Pancreas (tissue), 10 donors: ENCODE results near the gene WNT11. TPM values are rescaled to one million over a fixed set of nuclear protein-coding genes. Genes with fewer than 3 reads are reported as not detected.

Experiments
- ATAC-seq, 4 donors: fragments of 200-7000 bp; cut with Tn5 transposase; one replicate each; pipeline versions ENCODE4 v1.8.0 to v1.9.1; 2020; ENCODE audit warnings: mild to moderate bottlenecking in 4 of 4, moderate library complexity in 4 of 4
- DNase-seq, 6 donors: peaks; one replicate each; pipeline ENCODE4 v3.0.0-alpha.2; 2020
- FAIRE-seq: peaks from 2 replicates; lab custom pipeline; 2012; peaks lifted over from hg19 to GRCh38; lab: Jason Lieb, UNC
- H3K27ac ChIP-seq, 4 donors: fragments of 200-600 bp; sonication (generic); 1 replicate in 3 of 4; 2 replicates in 1 of 4; pipeline versions ENCODE4 v1.5.0 to v1.8.0; 2020
- H3K27me3 ChIP-seq, 4 donors: fragments of 200-600 bp; one replicate each; pipeline ENCODE4 v1.8.0; 2021
- H3K36me3 ChIP-seq, 3 donors: fragments of 200-600 bp; sonication (generic) in 1 of 3; one replicate each; pipeline versions ENCODE4 v1.5.0 to v1.8.0; 2020 to 2021
- H3K4me1 ChIP-seq, 3 donors: fragments of 200-600 bp; one replicate each; pipeline ENCODE4 v1.8.0; 2021
- H3K4me3 ChIP-seq, 4 donors: fragments of 200-600 bp; sonication (generic) in 2 of 4; one replicate each; pipeline versions ENCODE4 v1.5.0 to v1.8.0; 2020 to 2021
- H3K9me3 ChIP-seq, 4 donors: fragments of 200-600 bp; one replicate each; pipeline ENCODE4 v1.8.0; 2021
- CTCF ChIP-seq, 4 donors: fragments of 200-600 bp; sonication (generic) in 3 of 4; IDR thresholded peaks; one replicate each; pipeline versions ENCODE4 v1.5.0 to v1.8.0; 2021; ENCODE audit warnings: antibody characterized with exemption in 4 of 4
- WGBS, 2 donors: extraction: QIAGEN DNeasy Blood & Tissue Kit; methylation state at CpG; one replicate each; pipeline ENCODE4 v1.1.7; 2013; 5-methylcytosine and 5-hydroxymethylcytosine counted together
- intact Hi-C, 3 donors: fragments of 100-400 bp; cut with DNase I; formaldehyde crosslinking; loops; one replicate each; pipeline versions ENCODE4 v1.11.1 to v1.14.2; 2022
- polyA plus RNA-seq, 2 donors: library from polyadenylated mRNA; stranded (reverse); fragments of 200-250 nt; gene quantifications; one replicate each; pipeline ENCODE4 v1.2.3, GENCODE V29; 2013
- total RNA-seq, 6 donors: library from RNA; stranded (reverse); fragmentation: NEBNext Ultra II Directional in 4 of 6; extraction: Animal tissue kit (Norgen Biotek cat#: 25700) in 4 of 6; gene quantifications; one replicate each; pipeline versions ENCODE4 v1.2.1 to v1.2.4, GENCODE V29; 2021 to 2023
- donor health status: healthy with polysubstance abuse.
- donor health status: DM: no; HTN: no; CAD: no; lungs with moderate emphysema.
- donor health status: DM: no; HTN: no; CAD: no.
- donor health status: control.
- donor health status: control.
- donor health status: Bipolar disorder and iron deficiency.
- donor health status: DM: yes; HTN: yes; CAD: no.
- donor health status: DM: no; HTN: no; CAD: no.
- donor health status: DM: no; HTN: no; CAD: no.
- donor health status: DM: yes; HTN: yes; CAD: no.

WNT11 gene
- total and polyA plus RNA-seq, 8 donors = 2.6 to 30.5 (median 6.2) TPM

GRCh38 chr11:76233196-76233921, 27.1 kb upstream of the WNT11 start:
- Histone ChIP-seq H3K9me3 (no peaks in the 10 kb centered on the region), H3K27ac (no peak overlapping the region), H3K36me3 (no peaks in the 10 kb centered on the region), H3K27me3 (no peaks in the 10 kb centered on the region), H3K4me1 (no peaks in the 10 kb centered on the region), H3K4me3 (no peak overlapping the region)
- no peak for ATAC-seq
- intact Hi-C loops = no loop called here
- FAIRE-seq = no peak
- peak in 1 of 6 donors; percentile 54 for DNase-seq
- TF ChIP-seq CTCF (IDR thresholded peaks at IDR 0.05) = no peak
- 90 to 94% methylated on average over 9 of the region's 9 CpGs for WGBS, 2 donors

GRCh38 chr11:76232026-76232665, 25.8 kb upstream of the WNT11 start:
- DNase-seq = peak in 1 of 6 donors; percentile 46
- ATAC-seq = no peak

GRCh38 chr11:76231121-76231738, 24.9 kb upstream of the WNT11 start:
- H3K36me3 ChIP-seq = no peaks in the 10 kb centered on the region
- H3K4me1 ChIP-seq = no peaks in the 10 kb centered on the region
- WGBS, 2 donors = 51 to 54% methylated on average over 6 of the region's 6 CpGs
- intact Hi-C loops = no loop called here
- H3K27ac ChIP-seq = no peak overlapping the region
- no peak for TF ChIP-seq CTCF (IDR thresholded peaks at IDR 0.05)
- no peak for ATAC-seq
- H3K9me3 ChIP-seq = no peaks in the 10 kb centered on the region
- no peaks in the 10 kb centered on the region for H3K27me3 ChIP-seq
- H3K4me3 ChIP-seq = no peak overlapping the region
- peak in 2 of 6 donors; percentile 12 to 23 for DNase-seq
- no peak for FAIRE-seq

More at GRCh38 chr11:76232026-76232665, 25.8 kb upstream of the WNT11 start:
- WGBS, 2 donors = 74 to 82% methylated on average over 10 of the region's 10 CpGs
- intact Hi-C loops = no loop called here
- no peaks in the 10 kb centered on the region for H3K9me3 ChIP-seq
- H3K27ac ChIP-seq = no peak overlapping the region
- TF ChIP-seq CTCF (IDR thresholded peaks at IDR 0.05) = no peak
- no peak overlapping the region for H3K4me3 ChIP-seq
- H3K36me3 ChIP-seq = no peaks in the 10 kb centered on the region
- H3K4me1 ChIP-seq = no peaks in the 10 kb centered on the region
- no peak for FAIRE-seq
- no peaks in the 10 kb centered on the region for H3K27me3 ChIP-seq

GRCh38 chr11:76230392-76230791, 24.1 kb upstream of the WNT11 start:
- FAIRE-seq = no peak
- no peaks in the 10 kb centered on the region for H3K9me3 ChIP-seq
- H3K4me1 ChIP-seq = no peaks in the 10 kb centered on the region
- WGBS, 2 donors = 78 to 95% methylated on average over 8 of the region's 8 CpGs
- no peak overlapping the region for H3K27ac ChIP-seq
- no peak for TF ChIP-seq CTCF (IDR thresholded peaks at IDR 0.05)
- no peak for ATAC-seq
- intact Hi-C loops = no loop called here
- H3K27me3 ChIP-seq = no peaks in the 10 kb centered on the region
- DNase-seq = peak in 1 of 6 donors; percentile 51
- H3K4me3 ChIP-seq = no peak overlapping the region
- no peaks in the 10 kb centered on the region for H3K36me3 ChIP-seq
